SK-N-SH (cell line): ENCODE measurements around the gene NAV1. TPM values are rescaled to one million over a fixed set of nuclear protein-coding genes. Genes with fewer than 3 reads are reported as not detected.

ENCODE experiments used
- CTCF ChIA-PET: fragments of 300-600, 350-600 bp; formaldehyde crosslinking; extraction: SDS; loops from one replicate; lab custom pipeline; 2021; lab: Yijun Ruan, JAX
- POLR2A ChIA-PET: fragments of 350-600 bp; sonication (Branson Sonifier 250); formaldehyde crosslinking; extraction: SDS; loops from one replicate; lab custom pipeline; 2020; ENCODE audit warnings: antibody characterized with exemption, inconsistent platforms; lab: Yijun Ruan, JAX
- DNase-seq: peaks from one replicate; pipeline ENCODE4 v3.0.0; 2012
- H2AFZ ChIP-seq: fragments of 200-600 bp; sonication (generic); 2 replicates; pipeline ENCODE4 v1.8.1; 2016; ENCODE audit warnings: antibody characterized with exemption, mild to moderate bottlenecking, low read depth
- H3F3A ChIP-seq: fragments of 200-600 bp; sonication (generic); replicated peaks from 2 replicates; pipeline ENCODE3; 2016; ENCODE audit warnings: antibody characterized with exemption, mild to moderate bottlenecking; ENCODE audit not compliant: insufficient read depth
- H3K27ac ChIP-seq, 2 experiments: fragments of 200-500 bp in 1 of 2; fragments of 200-600 bp in 1 of 2; sonication (Bioruptor generic) in 1 of 2; sonication (generic), shearing (Covaris generic) in 1 of 2; 2 replicates each; pipeline versions ENCODE4 v1.5.1 to v1.6.1; 2014 to 2016; ENCODE audit warnings: low read depth in 2 of 2, inconsistent platforms in 1 of 2, low read length in 1 of 2, mild to moderate bottlenecking in 1 of 2, mixed read lengths in 1 of 2
- H3K27me3 ChIP-seq: fragments of 200-600 bp; sonication (generic), shearing (Covaris generic); 2 replicates; pipeline ENCODE4 v1.6.1; 2016; ENCODE audit warnings: mixed run types; ENCODE audit not compliant: insufficient read depth
- H3K36me3 ChIP-seq, 2 experiments: fragments of 200-500 bp in 1 of 2; fragments of 200-600 bp in 1 of 2; sonication (Bioruptor generic) in 1 of 2; sonication (generic) in 1 of 2; replicated peaks in 1 of 2; 2 replicates each; pipeline versions ENCODE3 to v1.5.1; 2014 to 2016; ENCODE audit warnings: low read length in 1 of 2, mild to moderate bottlenecking in 1 of 2; ENCODE audit not compliant: insufficient read depth in 2 of 2, control insufficient read depth in 1 of 2
- H3K4me1 ChIP-seq, 2 experiments: fragments of 200-500 bp in 1 of 2; fragments of 200-600 bp in 1 of 2; sonication (Bioruptor generic) in 1 of 2; sonication (generic), shearing (Covaris generic) in 1 of 2; 2 replicates each; pipeline versions ENCODE4 v1.5.1 to v1.6.1; 2014 to 2016; ENCODE audit warnings: low read depth in 1 of 2, low read length in 1 of 2, mixed run types in 1 of 2; ENCODE audit not compliant: insufficient read depth in 2 of 2, control insufficient read depth in 1 of 2
- H3K4me2 ChIP-seq: fragments of 200-600 bp; sonication (generic), shearing (Covaris generic); 2 replicates; pipeline ENCODE4 v1.6.1; 2017; ENCODE audit warnings: mixed run types
- H3K4me3 ChIP-seq, 2 experiments: fragments of 200-500 bp in 1 of 2; fragments of 200-600 bp in 1 of 2; sonication (Bioruptor generic) in 1 of 2; sonication (generic), shearing (Covaris generic) in 1 of 2; 2 replicates each; pipeline versions ENCODE4 v1.5.1 to v1.8.1; 2014 to 2016; ENCODE audit warnings: low read depth in 2 of 2, inconsistent platforms in 1 of 2, low read length in 1 of 2, mild to moderate bottlenecking in 1 of 2, mixed read lengths in 1 of 2, moderate library complexity in 1 of 2
- H3K79me2 ChIP-seq: fragments of 200-600 bp; sonication (generic); 2 replicates; pipeline ENCODE4 v1.8.1; 2017; ENCODE audit warnings: mild to moderate bottlenecking; ENCODE audit not compliant: insufficient read depth
- H3K9ac ChIP-seq: fragments of 200-600 bp; sonication (generic); 2 replicates; pipeline ENCODE4 v1.6.1; 2017; ENCODE audit warnings: mixed run types
- H3K9me2 ChIP-seq: fragments of 200-600 bp; sonication (generic); 2 replicates; pipeline ENCODE4 v1.6.1; 2017; ENCODE audit warnings: mixed run types
- H3K9me3 ChIP-seq: fragments of 200-600 bp; sonication (generic); 2 replicates; pipeline ENCODE4 v1.6.1; 2017; ENCODE audit warnings: mixed run types, mild to moderate bottlenecking, moderate library complexity
- H4K20me1 ChIP-seq: fragments of 200-600 bp; sonication (generic); 2 replicates; pipeline ENCODE4 v1.6.1; 2017; ENCODE audit warnings: mild to moderate bottlenecking, mixed run types; ENCODE audit not compliant: insufficient read depth
- CHD2 ChIP-seq: fragments of 150-350 bp; IDR thresholded peaks from 2 replicates; pipeline ENCODE4 v1.6.1; 2018; ENCODE audit warnings: low read length; ENCODE audit not compliant: partially characterized antibody
- ELF1 ChIP-seq: IDR thresholded peaks from 2 replicates; pipeline ENCODE4 v1.4.0; 2012
- EP300 ChIP-seq, 2 experiments: IDR thresholded peaks; 2 replicates each; pipeline versions ENCODE4 v1.4.0 to v1.6.1; 2012; ENCODE audit warnings: borderline replicate concordance in 1 of 2, low read depth in 1 of 2, low read length in 1 of 2
- EZH2phosphoT487 ChIP-seq: fragments of 200-600 bp; sonication (generic); IDR thresholded peaks from 2 replicates; pipeline ENCODE4 v1.6.1; 2017; ENCODE audit warnings: low read depth, mixed run types, mild to moderate bottlenecking, antibody characterized with exemption, moderate library complexity, borderline replicate concordance
- FOXJ3 ChIP-seq: sonication (generic); formaldehyde crosslinking; IDR thresholded peaks from 2 replicates; pipeline ENCODE4 v1.5.1; 2020; ENCODE audit warnings: mild to moderate bottlenecking, missing genetic modification reagents
- GATA2 ChIP-seq: sonication (generic); formaldehyde crosslinking; IDR thresholded peaks from 2 replicates; pipeline ENCODE4 v1.5.0; 2020; ENCODE audit warnings: mild to moderate bottlenecking, missing genetic modification reagents
- MEF2A ChIP-seq: IDR thresholded peaks from 2 replicates; pipeline ENCODE4 v1.4.0; 2012; ENCODE audit warnings: low read depth, borderline replicate concordance
- MXI1 ChIP-seq: IDR thresholded peaks from 2 replicates; pipeline ENCODE4 v1.6.1; 2012; ENCODE audit warnings: mild to moderate bottlenecking, low read depth, low read length, improper control_type of control experiment
- NFIC ChIP-seq: IDR thresholded peaks from 2 replicates; pipeline ENCODE4 v1.4.0; 2012; ENCODE audit warnings: borderline replicate concordance
- NRF1 ChIP-seq: IDR thresholded peaks from 2 replicates; pipeline ENCODE4 v1.6.1; 2012; ENCODE audit warnings: low read depth, mild to moderate bottlenecking, low read length
- RAD21 ChIP-seq: IDR thresholded peaks from 2 replicates; pipeline ENCODE4 v1.6.1; 2012; ENCODE audit warnings: mild to moderate bottlenecking, low read length
- RFX5 ChIP-seq: IDR thresholded peaks from 2 replicates; pipeline ENCODE4 v1.6.1; 2012; ENCODE audit warnings: mild to moderate bottlenecking, improper control_type of control experiment, low read length
- SIN3A ChIP-seq: IDR thresholded peaks from 2 replicates; pipeline ENCODE4 v1.6.1; 2012; ENCODE audit warnings: low read depth, mild to moderate bottlenecking, low read length, moderate library complexity, borderline replicate concordance
- SMC3 ChIP-seq: IDR thresholded peaks from 2 replicates; pipeline ENCODE4 v1.6.1; 2012; ENCODE audit warnings: low read depth, low read length, improper control_type of control experiment
- WGBS: methylation state at CpG from one replicate; pipeline ENCODE4 v1.1.6; 2017; ENCODE audit warnings: low lambda C conversion rate; 5-methylcytosine and 5-hydroxymethylcytosine counted together
- polyA plus RNA-seq, 3 experiments: library from polyadenylated mRNA; depleted of rRNA; stranded (reverse); fragments of >200 nt; gene quantifications; 2 replicates each; pipeline ENCODE4 v1.2.3, GENCODE V29; 2012
- TF ChIP-seq, protein P1 (sequence below): fragments of 200-600 bp; sonication (generic); IDR thresholded peaks from 2 replicates; pipeline ENCODE4 v1.6.1; 2017; ENCODE audit warnings: antibody characterized with exemption, mild to moderate bottlenecking, moderate library complexity
- TF ChIP-seq, protein P2 (sequence below): fragments of 150-350 bp; IDR thresholded peaks from 2 replicates; pipeline ENCODE4 v1.6.1; 2016; ENCODE audit warnings: mild to moderate bottlenecking, low read depth, low read length
- TF ChIP-seq, protein P3 (sequence below): IDR thresholded peaks from 2 replicates; pipeline ENCODE4 v1.4.0; 2012; ENCODE audit warnings: low read depth
- TF ChIP-seq, protein P4 (sequence below): IDR thresholded peaks from 2 replicates; pipeline ENCODE4 v1.4.0; 2012; ENCODE audit warnings: low read depth, borderline replicate concordance
- TF ChIP-seq, protein P5 (sequence below): IDR thresholded peaks from 2 replicates; pipeline ENCODE4; 2012
- TF ChIP-seq, protein P6 (sequence below): IDR thresholded peaks from 2 replicates; pipeline ENCODE4 v1.4.0; 2012; ENCODE audit warnings: low read depth, borderline replicate concordance
- TF ChIP-seq, protein P7 (sequence below): fragments of 150-350 bp; IDR thresholded peaks from 2 replicates; pipeline ENCODE4 v1.6.1; 2017; ENCODE audit warnings: antibody characterized with exemption, low read length, low read depth, borderline replicate concordance

Gene NAV1
- polyA plus RNA-seq, 1 of the 3 experiments (the other 2 are of a cell fraction) = 16.1 TPM

DNA sequence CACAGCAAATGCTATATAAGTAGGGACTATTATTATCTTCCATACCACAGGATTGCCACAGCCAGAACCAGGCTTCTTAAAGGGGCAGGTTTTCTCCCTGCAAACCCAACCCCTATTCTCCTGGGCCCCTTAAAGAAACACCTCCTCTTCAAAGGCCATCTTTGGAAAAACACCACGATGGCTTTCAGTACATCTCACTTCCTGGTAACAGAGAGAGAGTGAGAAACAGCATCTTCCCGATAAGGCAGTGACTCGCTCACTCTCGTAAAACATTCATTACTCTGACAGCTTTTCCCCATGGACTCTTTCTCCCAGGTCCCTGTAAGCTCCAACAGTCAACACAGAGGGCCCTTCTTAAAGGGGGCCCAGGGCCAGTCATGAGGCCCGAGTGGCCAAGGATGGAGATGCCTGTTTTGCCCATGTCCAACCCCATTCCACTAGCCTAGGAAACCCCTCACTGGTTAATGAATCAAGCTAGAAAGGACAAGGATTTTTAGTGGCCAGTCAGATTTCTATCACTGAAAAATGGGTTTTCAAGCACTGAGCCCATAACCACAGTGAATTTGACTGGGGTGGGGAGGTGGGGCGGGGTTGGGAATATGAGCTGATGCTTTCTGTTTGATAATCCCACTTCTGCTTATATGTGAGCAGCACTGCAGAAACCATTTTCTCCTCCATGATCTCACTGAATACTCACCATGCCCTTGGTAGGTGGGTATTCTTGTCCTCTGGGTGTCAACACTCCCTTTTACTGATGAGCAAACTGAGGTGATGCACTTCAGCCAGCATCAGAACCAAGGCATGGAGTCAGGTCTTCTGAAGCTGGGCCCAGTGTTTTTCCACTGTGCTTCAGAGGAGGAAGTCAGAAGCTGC, 3.6 kb upstream of the NAV1 start:
- Histone ChIP-seq H2AFZ (peak overlapping the region; percentile 80), H3K36me3 (no peaks in the 10 kb centered on the region), H3K9me2 (no peaks in the 10 kb centered on the region), H3K4me1 (peaks cover 28 to 42% of the 10 kb centered on the region in 2 experiments), H3F3A (peaks cover 50% of the 10 kb centered on the region), H3K27ac (peak overlapping the region; percentile 51 to 94), H3K4me3 (peak overlapping the region in 1 of 2 experiments; percentile 24; a peak in 1 of 4 replicates), H3K4me2 (peak overlapping the region; percentile 93; the same call in 1 of the 2 replicates), H4K20me1 (no peaks in the 10 kb centered on the region; the same call in 1 of the 2 replicates), H3K9ac (peak overlapping the region; percentile 50; the same call in 1 of the 2 replicates), H3K79me2 (peaks cover 29% of the 10 kb centered on the region), H3K9me3 (no peaks in the 10 kb centered on the region), H3K27me3 (no peaks in the 10 kb centered on the region)
- WGBS = 38% methylated on average over 6 of the region's 6 CpGs
- TF ChIP-seq EP300 (IDR thresholded peaks at IDR 0.05; ENCODE audit: borderline replicate concordance in 1 of 2, low read depth in 1 of 2, low read length in 1 of 2) = no peak
- TF ChIP-seq, protein P1, sequence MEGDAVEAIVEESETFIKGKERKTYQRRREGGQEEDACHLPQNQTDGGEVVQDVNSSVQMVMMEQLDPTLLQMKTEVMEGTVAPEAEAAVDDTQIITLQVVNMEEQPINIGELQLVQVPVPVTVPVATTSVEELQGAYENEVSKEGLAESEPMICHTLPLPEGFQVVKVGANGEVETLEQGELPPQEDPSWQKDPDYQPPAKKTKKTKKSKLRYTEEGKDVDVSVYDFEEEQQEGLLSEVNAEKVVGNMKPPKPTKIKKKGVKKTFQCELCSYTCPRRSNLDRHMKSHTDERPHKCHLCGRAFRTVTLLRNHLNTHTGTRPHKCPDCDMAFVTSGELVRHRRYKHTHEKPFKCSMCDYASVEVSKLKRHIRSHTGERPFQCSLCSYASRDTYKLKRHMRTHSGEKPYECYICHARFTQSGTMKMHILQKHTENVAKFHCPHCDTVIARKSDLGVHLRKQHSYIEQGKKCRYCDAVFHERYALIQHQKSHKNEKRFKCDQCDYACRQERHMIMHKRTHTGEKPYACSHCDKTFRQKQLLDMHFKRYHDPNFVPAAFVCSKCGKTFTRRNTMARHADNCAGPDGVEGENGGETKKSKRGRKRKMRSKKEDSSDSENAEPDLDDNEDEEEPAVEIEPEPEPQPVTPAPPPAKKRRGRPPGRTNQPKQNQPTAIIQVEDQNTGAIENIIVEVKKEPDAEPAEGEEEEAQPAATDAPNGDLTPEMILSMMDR = no peak
- no peak for TF ChIP-seq EZH2phosphoT487
- TF ChIP-seq, protein P2, sequence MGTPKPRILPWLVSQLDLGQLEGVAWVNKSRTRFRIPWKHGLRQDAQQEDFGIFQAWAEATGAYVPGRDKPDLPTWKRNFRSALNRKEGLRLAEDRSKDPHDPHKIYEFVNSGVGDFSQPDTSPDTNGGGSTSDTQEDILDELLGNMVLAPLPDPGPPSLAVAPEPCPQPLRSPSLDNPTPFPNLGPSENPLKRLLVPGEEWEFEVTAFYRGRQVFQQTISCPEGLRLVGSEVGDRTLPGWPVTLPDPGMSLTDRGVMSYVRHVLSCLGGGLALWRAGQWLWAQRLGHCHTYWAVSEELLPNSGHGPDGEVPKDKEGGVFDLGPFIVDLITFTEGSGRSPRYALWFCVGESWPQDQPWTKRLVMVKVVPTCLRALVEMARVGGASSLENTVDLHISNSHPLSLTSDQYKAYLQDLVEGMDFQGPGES = no peak
- TF ChIP-seq MXI1 = no peak
- no peak for TF ChIP-seq NRF1
- TF ChIP-seq, protein P3, sequence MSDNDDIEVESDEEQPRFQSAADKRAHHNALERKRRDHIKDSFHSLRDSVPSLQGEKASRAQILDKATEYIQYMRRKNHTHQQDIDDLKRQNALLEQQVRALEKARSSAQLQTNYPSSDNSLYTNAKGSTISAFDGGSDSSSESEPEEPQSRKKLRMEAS = 0 out of 2 replicates have a peak, but pooled peaks have one; percentile 49
- no peak for TF ChIP-seq RAD21
- TF ChIP-seq, protein P4, sequence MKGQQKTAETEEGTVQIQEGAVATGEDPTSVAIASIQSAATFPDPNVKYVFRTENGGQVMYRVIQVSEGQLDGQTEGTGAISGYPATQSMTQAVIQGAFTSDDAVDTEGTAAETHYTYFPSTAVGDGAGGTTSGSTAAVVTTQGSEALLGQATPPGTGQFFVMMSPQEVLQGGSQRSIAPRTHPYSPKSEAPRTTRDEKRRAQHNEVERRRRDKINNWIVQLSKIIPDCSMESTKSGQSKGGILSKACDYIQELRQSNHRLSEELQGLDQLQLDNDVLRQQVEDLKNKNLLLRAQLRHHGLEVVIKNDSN = no peak
- TF ChIP-seq, protein P5, sequence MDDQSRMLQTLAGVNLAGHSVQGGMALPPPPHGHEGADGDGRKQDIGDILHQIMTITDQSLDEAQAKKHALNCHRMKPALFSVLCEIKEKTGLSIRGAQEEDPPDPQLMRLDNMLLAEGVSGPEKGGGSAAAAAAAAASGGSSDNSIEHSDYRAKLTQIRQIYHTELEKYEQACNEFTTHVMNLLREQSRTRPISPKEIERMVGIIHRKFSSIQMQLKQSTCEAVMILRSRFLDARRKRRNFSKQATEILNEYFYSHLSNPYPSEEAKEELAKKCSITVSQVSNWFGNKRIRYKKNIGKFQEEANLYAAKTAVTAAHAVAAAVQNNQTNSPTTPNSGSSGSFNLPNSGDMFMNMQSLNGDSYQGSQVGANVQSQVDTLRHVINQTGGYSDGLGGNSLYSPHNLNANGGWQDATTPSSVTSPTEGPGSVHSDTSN = peak; percentile 74
- TF ChIP-seq SMC3 = no peak
- TF ChIP-seq, protein P6, sequence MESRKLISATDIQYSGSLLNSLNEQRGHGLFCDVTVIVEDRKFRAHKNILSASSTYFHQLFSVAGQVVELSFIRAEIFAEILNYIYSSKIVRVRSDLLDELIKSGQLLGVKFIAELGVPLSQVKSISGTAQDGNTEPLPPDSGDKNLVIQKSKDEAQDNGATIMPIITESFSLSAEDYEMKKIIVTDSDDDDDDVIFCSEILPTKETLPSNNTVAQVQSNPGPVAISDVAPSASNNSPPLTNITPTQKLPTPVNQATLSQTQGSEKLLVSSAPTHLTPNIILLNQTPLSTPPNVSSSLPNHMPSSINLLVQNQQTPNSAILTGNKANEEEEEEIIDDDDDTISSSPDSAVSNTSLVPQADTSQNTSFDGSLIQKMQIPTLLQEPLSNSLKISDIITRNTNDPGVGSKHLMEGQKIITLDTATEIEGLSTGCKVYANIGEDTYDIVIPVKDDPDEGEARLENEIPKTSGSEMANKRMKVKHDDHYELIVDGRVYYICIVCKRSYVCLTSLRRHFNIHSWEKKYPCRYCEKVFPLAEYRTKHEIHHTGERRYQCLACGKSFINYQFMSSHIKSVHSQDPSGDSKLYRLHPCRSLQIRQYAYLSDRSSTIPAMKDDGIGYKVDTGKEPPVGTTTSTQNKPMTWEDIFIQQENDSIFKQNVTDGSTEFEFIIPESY = no peak
- peak; percentile 45; the same call in 1 of the 2 replicates for TF ChIP-seq ELF1
- no peak for TF ChIP-seq NFIC
- no peak for TF ChIP-seq GATA2 (CRISPR knock-in tag)
- TF ChIP-seq FOXJ3 (CRISPR knock-in tag) = no peak
- TF ChIP-seq, protein P7, sequence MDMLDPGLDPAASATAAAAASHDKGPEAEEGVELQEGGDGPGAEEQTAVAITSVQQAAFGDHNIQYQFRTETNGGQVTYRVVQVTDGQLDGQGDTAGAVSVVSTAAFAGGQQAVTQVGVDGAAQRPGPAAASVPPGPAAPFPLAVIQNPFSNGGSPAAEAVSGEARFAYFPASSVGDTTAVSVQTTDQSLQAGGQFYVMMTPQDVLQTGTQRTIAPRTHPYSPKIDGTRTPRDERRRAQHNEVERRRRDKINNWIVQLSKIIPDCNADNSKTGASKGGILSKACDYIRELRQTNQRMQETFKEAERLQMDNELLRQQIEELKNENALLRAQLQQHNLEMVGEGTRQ = no peak
- no peak for TF ChIP-seq RFX5
- TF ChIP-seq CHD2 = no peak
- TF ChIP-seq SIN3A = 0 out of 2 replicates have a peak, but pooled peaks have one; percentile 29
- TF ChIP-seq MEF2A = no peak
- CTCF ChIA-PET = interaction anchor here (1.0 to 14.0 kb wide), 8 partner anchors 22 to 343 kb away, joined by 3 to 196 read pairs (median 11); no protein-coding TSS in a partner anchor
- POLR2A ChIA-PET = interaction anchor here (1.3 kb wide), 1 partner anchor 168 kb away, joined by 3 read pairs; no protein-coding TSS in a partner anchor
- DNase-seq = no peak
